Stimulated activated CD8-positive, alpha-beta memory T cell treated with anti-CD3 and anti-CD28 coated beads, Interleukin-15, amount 100 ng/mL, for 4 hours (primary cell): ENCODE measurements around the gene GRPEL2.
"Not testable (repeated sequence)": the region's sequence is repeated elsewhere in the genome, so short reads cannot be mapped to it uniquely, and the experiment has no call there.

Source experiments
- DNase-seq, 2 donors: peaks; one replicate each; pipeline ENCODE4 v3.0.0-alpha.2; 2020; ENCODE audit warnings: low read depth in 2 of 2

The GRPEL2 gene

GRCh38 chr5:149398747-149399266 lies 53.5 kb downstream of the GRPEL2 start:
- not testable (repeated sequence) for DNase-seq

- no peak for DNase-seq
Measured at GRCh38 chr5:149399775-149400174, 54.5 kb downstream of the GRPEL2 start.

GRCh38 chr5:149400304-149400703 lies 55.0 kb downstream of the GRPEL2 start:
- DNase-seq: no peak

DNA sequence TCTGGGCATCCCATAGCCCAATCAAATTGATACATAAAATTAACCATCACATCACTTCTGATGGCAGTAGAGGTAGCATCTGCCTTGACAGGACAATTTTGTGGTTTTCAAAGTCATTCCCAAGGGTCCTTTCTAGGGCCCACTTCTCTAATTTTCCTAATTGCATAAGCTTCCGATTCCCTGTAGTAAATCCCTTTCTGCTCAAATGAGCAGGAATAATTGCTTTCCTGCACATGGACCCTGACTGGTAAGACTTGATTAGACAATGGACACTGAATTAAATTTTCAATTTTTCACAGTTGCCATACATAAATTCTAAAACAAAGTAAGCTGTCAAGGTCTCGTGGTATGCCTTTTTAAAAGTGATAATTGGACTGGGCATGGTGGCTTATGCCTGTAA lies 55.8 kb downstream of the GRPEL2 start:
- no peak for DNase-seq

DNA sequence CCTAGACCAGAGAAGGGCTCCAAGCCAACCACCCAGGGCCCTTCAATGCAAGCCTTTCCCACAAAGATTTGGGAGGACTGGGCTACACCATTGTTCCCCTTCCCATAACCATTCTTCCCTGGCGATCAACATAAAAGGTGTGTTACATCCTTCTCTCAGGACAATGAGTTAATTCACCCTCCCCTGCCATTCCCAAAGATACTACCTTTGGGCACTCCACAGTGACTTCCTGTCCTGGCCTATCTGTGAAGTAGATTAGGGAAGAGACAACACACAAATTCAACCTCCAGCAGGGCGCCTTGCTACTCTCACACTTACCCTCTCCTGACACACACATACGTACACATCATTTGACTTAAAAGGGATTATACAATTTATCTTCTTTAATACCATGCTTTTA lies 57.0 kb downstream of the GRPEL2 start:
- no peak for DNase-seq
